Liver (tissue), 9 donors: ENCODE measurements around the gene RREB1. TPM values are rescaled to one million over a fixed set of nuclear protein-coding genes. Genes with fewer than 3 reads are reported as not detected.
A peak's percentile ranks its signal among the peaks of the same experiment; 100 is the strongest.

Experiments used
- DNase-seq: peaks from one replicate; pipeline ENCODE4 v3.0.0-alpha.2; 2017; ENCODE audit warnings: low spot score
- H3K27ac ChIP-seq, 2 donors: one replicate each; pipeline ENCODE4 v1.7.0; 2013; ENCODE audit warnings: inconsistent platforms in 2 of 2, low read length in 2 of 2, control low read depth in 1 of 2, low read depth in 1 of 2, mild to moderate bottlenecking in 1 of 2
- H3K27me3 ChIP-seq, 4 donors: one replicate each; pipeline versions ENCODE4 v1.6.1 to v1.7.0; 2013; ENCODE audit warnings: low read length in 3 of 4, inconsistent platforms in 1 of 4, mild to moderate bottlenecking in 1 of 4, moderate library complexity in 1 of 4; ENCODE audit not compliant: control insufficient read depth in 4 of 4, insufficient read depth in 4 of 4
- H3K36me3 ChIP-seq, 4 donors: one replicate each; pipeline versions ENCODE4 v1.6.1 to v1.7.0; 2013; ENCODE audit warnings: low read length in 3 of 4, mild to moderate bottlenecking in 3 of 4, low read depth in 1 of 4, moderate library complexity in 1 of 4; ENCODE audit not compliant: control insufficient read depth in 4 of 4, insufficient read depth in 3 of 4
- H3K4me1 ChIP-seq, 4 donors: one replicate each; pipeline versions ENCODE4 v1.6.1 to v1.7.0; 2013; ENCODE audit warnings: low read length in 3 of 4, mild to moderate bottlenecking in 3 of 4, moderate library complexity in 1 of 4; ENCODE audit not compliant: control insufficient read depth in 4 of 4, insufficient read depth in 4 of 4
- H3K4me3 ChIP-seq, 3 donors: one replicate each; pipeline versions ENCODE4 v1.6.1 to v1.7.0; 2013; ENCODE audit warnings: low read length in 3 of 3, control low read depth in 1 of 3, low read depth in 1 of 3, mild to moderate bottlenecking in 1 of 3
- H3K9ac ChIP-seq, 2 donors: one replicate each; pipeline ENCODE4 v1.7.0; 2013; ENCODE audit warnings: low read length in 2 of 2, mild to moderate bottlenecking in 2 of 2, moderate library complexity in 2 of 2, control low read depth in 1 of 2, low read depth in 1 of 2
- H3K9me3 ChIP-seq, 4 donors: one replicate each; pipeline versions ENCODE4 v1.6.1 to v1.7.0; 2013; ENCODE audit warnings: low read length in 3 of 4; ENCODE audit not compliant: control insufficient read depth in 4 of 4
- CTCF ChIP-seq: fragments of 150-350 bp; IDR thresholded peaks from 2 replicates; pipeline ENCODE4 v1.5.1; 2017; ENCODE audit warnings: improper control_type of control experiment, low read depth, low read length; ENCODE audit not compliant: missing input control
- FOXA1 ChIP-seq: IDR thresholded peaks from 2 replicates; pipeline ENCODE4 v1.6.1; 2016; ENCODE audit warnings: antibody characterized with exemption
- FOXA2 ChIP-seq: IDR thresholded peaks from 2 replicates; pipeline ENCODE4 v1.6.1; 2016; ENCODE audit warnings: antibody characterized with exemption
- HNF4A ChIP-seq, 2 donors: conservative IDR thresholded peaks; 2 replicates each; pipeline ENCODE4 v1.6.1; 2016; ENCODE audit warnings: antibody characterized with exemption in 2 of 2, mild to moderate bottlenecking in 2 of 2
- HNF4G ChIP-seq: IDR thresholded peaks from 2 replicates; pipeline ENCODE4 v1.6.1; 2016; ENCODE audit warnings: antibody characterized with exemption
- JUND ChIP-seq, 2 donors: IDR thresholded peaks; 2 replicates each; pipeline ENCODE4 v1.6.1; 2016; ENCODE audit warnings: antibody characterized with exemption in 2 of 2
- MAX ChIP-seq: IDR thresholded peaks from 2 replicates; pipeline ENCODE4 v1.6.1; 2016; ENCODE audit warnings: antibody characterized with exemption
- NR2F2 ChIP-seq: IDR thresholded peaks from 2 replicates; pipeline ENCODE4 v1.6.1; 2016; ENCODE audit warnings: antibody characterized with exemption
- RAD21 ChIP-seq, 2 donors: IDR thresholded peaks; 2 replicates each; pipeline ENCODE4 v1.6.1; 2016; ENCODE audit warnings: antibody characterized with exemption in 2 of 2, mild to moderate bottlenecking in 2 of 2
- REST ChIP-seq: IDR thresholded peaks from 2 replicates; pipeline ENCODE4 v1.6.1; 2016; ENCODE audit warnings: antibody characterized with exemption, mild to moderate bottlenecking
- TAF1 ChIP-seq: conservative IDR thresholded peaks from 2 replicates; pipeline ENCODE4 v1.6.1; 2016; ENCODE audit warnings: antibody characterized with exemption, mild to moderate bottlenecking
- YY1 ChIP-seq: IDR thresholded peaks from 2 replicates; pipeline ENCODE4 v1.6.1; 2016; ENCODE audit warnings: antibody characterized with exemption, mild to moderate bottlenecking
- ZBTB33 ChIP-seq: IDR thresholded peaks from 2 replicates; pipeline ENCODE4 v1.6.1; 2016; ENCODE audit warnings: antibody characterized with exemption
- WGBS: extraction: QIAGEN DNeasy Blood & Tissue Kit; methylation state at CpG from one replicate; pipeline ENCODE4 v1.1.7; 2013; 5-methylcytosine and 5-hydroxymethylcytosine counted together
- polyA plus RNA-seq, 2 donors: library from polyadenylated mRNA; stranded (reverse) in 1 of 2; unstranded in 1 of 2; fragments of 200-250 nt in 1 of 2; fragments of >200 nt in 1 of 2; fragmentation: Nextera tagmentation in 1 of 2; extraction: Ambion mirVana in 1 of 2; gene quantifications; one replicate each; pipeline versions ENCODE4 v1.2.1 to v1.2.3, GENCODE V29; 2013 to 2015
- total RNA-seq, 2 donors: library from RNA; depleted of rRNA; stranded (reverse); fragments of >200 nt; gene quantifications; one replicate each; pipeline ENCODE4 v1.2.3, GENCODE V29; 2014
- donor health status: healthy.
- donor health status: healthy.
- donor health status: healthy.
- donor health status: healthy.
- donor health status: healthy.

RREB1 gene
- total and polyA plus RNA-seq, 4 donors: 10.1 to 28.9 (median 17.3) TPM

- H3K36me3 ChIP-seq: no peaks in the 10 kb centered on the region
- 96% methylated on average over 8 of the region's 8 CpGs for WGBS
Observed at GRCh38 chr6:7267071-7267465, 159.3 kb downstream of the RREB1 start.

GRCh38 chr6:7267466-7268091, 159.8 kb downstream of the RREB1 start:
- Histone ChIP-seq H3K27me3 (no peaks in the 10 kb centered on the region), H3K27ac (peak overlapping the region in 1 of 2 donors; percentile 31), H3K4me3 (no peak overlapping the region), H3K4me1 (peaks cover 6 to 27% (median 16%) of the 10 kb centered on the region in 4 donors), H3K9me3 (no peaks in the 10 kb centered on the region), H3K9ac (no peak overlapping the region), H3K36me3 (no peaks in the 10 kb centered on the region)
- TF ChIP-seq RAD21 (IDR thresholded peaks at IDR 0.05) (peak in 1 of 2 donors; percentile 16), JUND (IDR thresholded peaks at IDR 0.05) (peak in 1 of 2 donors; percentile 46), HNF4A (conservative IDR thresholded peaks at IDR 0.05) (peak in 1 of 2 donors; percentile 40), FOXA2 (no peak)
- DNase-seq: no peak
- 64% methylated on average over 13 of the region's 13 CpGs for WGBS

More at GRCh38 chr6:7267071-7267465, 159.3 kb downstream of the RREB1 start:
- no peak overlapping the region for H3K27ac ChIP-seq
- no peaks in the 10 kb centered on the region for H3K9me3 ChIP-seq
- H3K9ac ChIP-seq: no peak overlapping the region
- H3K27me3 ChIP-seq: no peaks in the 10 kb centered on the region
- TF ChIP-seq REST (no peak), NR2F2 (no peak), TAF1 (no peak), MAX (no peak), JUND (IDR thresholded peaks at IDR 0.05) (no peak), YY1 (no peak), HNF4G (no peak), CTCF (no peak), RAD21 (IDR thresholded peaks at IDR 0.05) (no peak), HNF4A (conservative IDR thresholded peaks at IDR 0.05) (no peak)
- peaks cover 6 to 27% (median 17%) of the 10 kb centered on the region in 4 donors for H3K4me1 ChIP-seq
- peak; percentile 26 for DNase-seq
- H3K4me3 ChIP-seq: no peak overlapping the region

- no peaks in the 10 kb centered on the region for H3K27me3 ChIP-seq
- no peak overlapping the region for H3K4me3 ChIP-seq
- 94% methylated on average over 20 of the region's 20 CpGs for WGBS
- H3K4me1 ChIP-seq: peaks cover 6 to 27% (median 16%) of the 10 kb centered on the region in 4 donors
- H3K9me3 ChIP-seq: no peaks in the 10 kb centered on the region
- no peak for TF ChIP-seq ZBTB33
- TF ChIP-seq CTCF: no peak
- no peak for TF ChIP-seq FOXA1
- TF ChIP-seq HNF4G: no peak
- TF ChIP-seq NR2F2: no peak
- TF ChIP-seq YY1: no peak
- no peak for TF ChIP-seq MAX
- no peak for TF ChIP-seq FOXA2
- no peak overlapping the region for H3K9ac ChIP-seq
- H3K36me3 ChIP-seq: no peaks in the 10 kb centered on the region
- DNase-seq: no peak
- no peak overlapping the region for H3K27ac ChIP-seq
Observed at GRCh38 chr6:7268362-7268761, 160.6 kb downstream of the RREB1 start.
